ENCODE data around the gene GRAMD2A. TPM values are rescaled to one million over a fixed set of nuclear protein-coding genes. Genes with fewer than 3 reads are reported as not detected.

Gene GRAMD2A
- total RNA-seq, 1 donor from 2014 or later = 5.0 TPM

DNA sequence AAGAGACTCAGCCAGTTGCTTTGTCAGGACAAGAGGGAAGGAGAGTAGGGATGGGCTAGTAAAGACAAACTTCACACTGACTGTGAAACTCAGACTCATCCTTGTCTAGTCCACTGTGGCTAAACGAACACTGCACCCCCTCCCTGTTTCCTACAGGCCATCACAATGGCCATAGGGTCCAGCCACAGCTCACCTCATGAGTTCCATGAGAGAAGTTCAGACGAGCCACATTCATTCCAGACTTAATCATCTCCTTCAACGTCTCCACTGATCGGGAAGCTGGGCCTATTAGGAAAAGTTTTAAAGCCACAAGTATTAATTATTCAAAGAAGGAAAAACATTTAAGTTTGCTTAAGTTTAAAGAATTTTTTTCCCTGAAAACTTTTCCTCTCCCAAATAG lies 19.6 kb upstream of the GRAMD2A start:
- TF ChIP-seq, protein P1, sequence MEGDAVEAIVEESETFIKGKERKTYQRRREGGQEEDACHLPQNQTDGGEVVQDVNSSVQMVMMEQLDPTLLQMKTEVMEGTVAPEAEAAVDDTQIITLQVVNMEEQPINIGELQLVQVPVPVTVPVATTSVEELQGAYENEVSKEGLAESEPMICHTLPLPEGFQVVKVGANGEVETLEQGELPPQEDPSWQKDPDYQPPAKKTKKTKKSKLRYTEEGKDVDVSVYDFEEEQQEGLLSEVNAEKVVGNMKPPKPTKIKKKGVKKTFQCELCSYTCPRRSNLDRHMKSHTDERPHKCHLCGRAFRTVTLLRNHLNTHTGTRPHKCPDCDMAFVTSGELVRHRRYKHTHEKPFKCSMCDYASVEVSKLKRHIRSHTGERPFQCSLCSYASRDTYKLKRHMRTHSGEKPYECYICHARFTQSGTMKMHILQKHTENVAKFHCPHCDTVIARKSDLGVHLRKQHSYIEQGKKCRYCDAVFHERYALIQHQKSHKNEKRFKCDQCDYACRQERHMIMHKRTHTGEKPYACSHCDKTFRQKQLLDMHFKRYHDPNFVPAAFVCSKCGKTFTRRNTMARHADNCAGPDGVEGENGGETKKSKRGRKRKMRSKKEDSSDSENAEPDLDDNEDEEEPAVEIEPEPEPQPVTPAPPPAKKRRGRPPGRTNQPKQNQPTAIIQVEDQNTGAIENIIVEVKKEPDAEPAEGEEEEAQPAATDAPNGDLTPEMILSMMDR (conservative IDR thresholded peaks at IDR 0.05; ENCODE audit: low read depth, low read length) = no peak
- DNase-seq (ENCODE audit: low read depth) = no peak
- no peak overlapping the region for H3K4me3 ChIP-seq (ENCODE audit: low read depth, low read length)

DNA sequence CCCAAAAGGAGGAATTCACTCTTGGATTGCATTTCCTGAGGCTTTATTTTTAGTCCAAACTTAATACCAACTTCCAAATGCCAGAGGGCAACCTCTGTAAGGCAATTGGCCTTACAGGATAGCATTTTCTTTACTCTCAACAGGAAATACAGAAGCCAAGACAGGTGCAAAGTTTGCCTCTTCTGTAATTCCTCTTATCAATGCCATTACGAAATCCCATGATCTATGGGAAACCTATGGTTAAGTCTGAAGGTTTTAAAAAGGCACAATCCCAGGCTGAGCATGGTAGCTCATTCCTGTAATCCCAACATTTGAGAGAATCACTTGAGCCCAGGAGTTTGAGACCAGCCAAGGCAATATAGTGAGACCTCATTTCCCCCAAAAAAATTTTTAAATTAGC lies 18.5 kb upstream of the GRAMD2A start:
- TF ChIP-seq, protein P1 (conservative IDR thresholded peaks at IDR 0.05; ENCODE audit: low read depth, low read length) = no peak
- no peak for DNase-seq (ENCODE audit: low read depth)
- no peak overlapping the region for H3K4me3 ChIP-seq (ENCODE audit: low read depth, low read length)

DNA sequence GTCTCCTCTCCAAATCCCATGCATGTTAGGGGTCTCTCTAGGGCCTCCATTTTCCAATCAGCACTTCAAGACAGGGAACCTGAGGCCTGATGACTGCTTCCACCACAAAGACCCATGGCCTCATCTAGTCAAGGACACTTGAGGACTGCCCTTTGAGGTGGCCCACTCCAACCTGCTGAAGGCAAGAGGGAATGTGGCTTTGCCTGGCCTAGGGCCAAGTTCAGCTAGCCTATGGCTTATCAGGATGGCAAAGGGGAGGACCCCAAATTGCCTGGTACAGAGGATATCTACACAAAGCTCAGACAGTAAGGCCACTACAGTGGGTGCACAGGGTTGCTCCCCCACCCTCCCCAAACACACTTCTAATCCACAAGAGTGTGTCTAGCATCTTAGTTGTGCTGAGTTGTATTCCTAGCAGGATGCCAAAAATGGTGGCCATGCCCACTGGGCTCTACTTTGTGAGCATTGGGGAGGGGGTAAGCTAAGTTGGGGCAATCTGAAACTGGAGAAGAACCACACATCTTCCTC lies 10.0 kb upstream of the GRAMD2A start:
- DNase-seq (ENCODE audit: low read depth) = no peak
- TF ChIP-seq, protein P1 (conservative IDR thresholded peaks at IDR 0.05; ENCODE audit: low read depth, low read length) = no peak
- H3K4me3 ChIP-seq (ENCODE audit: low read depth, low read length) = no peak overlapping the region

DNA sequence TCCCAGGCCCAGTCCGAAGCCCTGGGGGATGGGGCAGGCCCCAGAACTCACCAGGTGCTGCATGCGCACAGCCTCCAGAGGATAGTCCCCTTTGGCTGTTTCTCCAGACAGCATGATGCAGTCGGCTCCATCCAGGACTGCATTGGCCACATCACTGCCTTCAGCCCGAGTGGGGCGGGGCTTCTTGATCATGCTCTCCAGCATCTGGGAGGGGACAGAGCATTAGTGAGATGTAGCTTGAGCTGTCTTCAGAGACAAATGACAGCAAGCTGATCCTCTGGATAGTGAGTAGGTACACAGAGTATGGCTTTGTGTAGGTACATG lies 9.1 kb upstream of the GRAMD2A start:
- TF ChIP-seq, protein P1 (conservative IDR thresholded peaks at IDR 0.05; ENCODE audit: low read depth, low read length) = no peak
- DNase-seq (ENCODE audit: low read depth) = no peak
- no peak overlapping the region for H3K4me3 ChIP-seq (ENCODE audit: low read depth, low read length)

DNA sequence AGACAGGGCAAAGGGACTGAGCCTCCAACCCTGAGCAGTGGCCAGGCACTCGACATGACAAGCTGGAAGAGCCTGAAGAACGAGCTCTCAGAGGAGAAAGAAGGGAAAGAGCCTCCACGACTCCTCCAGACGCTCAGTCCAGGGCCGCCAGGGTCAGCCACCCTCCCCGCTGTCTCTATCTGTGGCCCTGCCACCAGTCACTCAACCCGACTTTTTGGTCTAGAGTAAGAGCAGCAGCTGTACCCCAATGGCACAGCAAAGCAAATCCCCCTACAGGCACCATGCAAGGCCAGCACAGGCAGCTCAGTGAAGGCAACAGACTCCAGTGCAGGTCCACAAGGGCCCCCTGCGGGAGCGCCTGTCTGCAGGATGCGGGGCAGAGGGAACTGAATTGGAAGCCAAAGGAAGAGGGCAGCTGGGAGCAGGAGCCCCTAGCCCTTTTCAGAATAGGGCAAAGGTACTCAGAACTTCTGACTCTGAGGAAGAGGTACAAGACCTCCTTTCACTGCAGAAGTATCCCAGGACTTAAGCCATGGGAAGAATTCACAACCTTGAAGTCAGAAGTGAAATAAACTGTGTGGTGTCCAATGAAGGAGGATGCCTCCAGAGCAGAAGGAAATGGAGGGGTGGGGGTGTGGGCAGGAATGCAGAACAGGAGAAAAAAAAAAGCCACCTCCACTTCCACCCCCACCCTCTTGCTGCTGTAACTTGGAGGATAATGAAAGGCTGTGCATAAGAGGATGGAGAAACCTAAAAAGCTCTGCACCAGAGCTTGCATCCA lies 8.5 kb upstream of the GRAMD2A start:
- DNase-seq (ENCODE audit: low read depth) = no peak
- H3K4me3 ChIP-seq (ENCODE audit: low read depth, low read length) = no peak overlapping the region
- TF ChIP-seq, protein P1 (conservative IDR thresholded peaks at IDR 0.05; ENCODE audit: low read depth, low read length) = no peak

DNA sequence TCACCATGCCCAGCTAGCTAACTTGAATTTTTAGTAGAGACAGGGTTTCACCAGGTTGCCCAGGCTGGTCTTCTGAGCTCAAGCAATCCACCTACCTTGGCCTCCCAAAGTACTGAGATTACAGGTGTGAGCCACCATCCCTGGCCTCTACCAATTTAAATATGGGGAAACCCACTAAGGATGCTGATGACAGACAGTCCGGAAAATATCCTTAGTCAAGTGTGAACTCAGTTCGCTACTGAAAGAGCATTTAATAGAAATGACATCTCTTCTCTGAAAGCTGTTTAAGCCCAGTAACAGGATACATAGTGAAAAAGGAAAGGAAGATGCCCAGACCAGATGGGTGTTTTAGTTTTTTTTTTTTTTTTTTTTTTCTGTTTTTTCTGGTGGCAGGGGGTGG lies 7.7 kb upstream of the GRAMD2A start:
- H3K4me3 ChIP-seq (ENCODE audit: low read depth, low read length) = no peak overlapping the region
- DNase-seq (ENCODE audit: low read depth) = no peak
- TF ChIP-seq, protein P1 (conservative IDR thresholded peaks at IDR 0.05; ENCODE audit: low read depth, low read length) = no peak

DNA sequence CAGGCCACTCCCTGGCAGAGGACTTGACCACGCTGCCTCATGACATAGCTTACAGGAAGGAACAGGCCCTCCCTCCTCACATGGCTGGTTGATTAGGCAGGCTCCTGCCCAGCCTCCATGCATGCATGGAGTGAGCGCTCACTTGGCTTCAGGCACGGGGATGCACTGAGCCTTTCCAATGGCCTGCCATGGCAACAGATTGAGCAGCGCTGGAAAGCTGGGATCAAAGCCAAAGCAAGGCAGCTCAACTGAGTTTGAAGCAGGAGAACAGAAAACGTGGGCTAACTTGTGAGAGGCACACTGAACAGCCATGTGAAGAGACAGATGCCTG lies 5.9 kb upstream of the GRAMD2A start:
- TF ChIP-seq, protein P1 (conservative IDR thresholded peaks at IDR 0.05; ENCODE audit: low read depth, low read length) = no peak
- DNase-seq (ENCODE audit: low read depth) = peak; percentile 86
- no peak overlapping the region for H3K4me3 ChIP-seq (ENCODE audit: low read depth, low read length)
